HFF-Myc (cell line): ENCODE data around the gene SEM1.

Experiments used
- DNase-seq: peaks from one replicate; pipeline ENCODE4 v3.0.0-alpha.2; 2011; ENCODE audit warnings: low read depth; ENCODE audit errors: extremely low read depth
- H3K4me3 ChIP-seq: replicated peaks from 2 replicates; pipeline ENCODE4 v1.5.1; 2011; ENCODE audit warnings: low read depth, mild to moderate bottlenecking, control low read depth, low read length
- TF ChIP-seq, protein P1 (sequence below): IDR thresholded peaks from 2 replicates; pipeline ENCODE4 v1.5.1; 2012; ENCODE audit warnings: mild to moderate bottlenecking, low read depth, low read length, control low read depth; ENCODE audit errors: missing control alignments

Gene SEM1

DNA sequence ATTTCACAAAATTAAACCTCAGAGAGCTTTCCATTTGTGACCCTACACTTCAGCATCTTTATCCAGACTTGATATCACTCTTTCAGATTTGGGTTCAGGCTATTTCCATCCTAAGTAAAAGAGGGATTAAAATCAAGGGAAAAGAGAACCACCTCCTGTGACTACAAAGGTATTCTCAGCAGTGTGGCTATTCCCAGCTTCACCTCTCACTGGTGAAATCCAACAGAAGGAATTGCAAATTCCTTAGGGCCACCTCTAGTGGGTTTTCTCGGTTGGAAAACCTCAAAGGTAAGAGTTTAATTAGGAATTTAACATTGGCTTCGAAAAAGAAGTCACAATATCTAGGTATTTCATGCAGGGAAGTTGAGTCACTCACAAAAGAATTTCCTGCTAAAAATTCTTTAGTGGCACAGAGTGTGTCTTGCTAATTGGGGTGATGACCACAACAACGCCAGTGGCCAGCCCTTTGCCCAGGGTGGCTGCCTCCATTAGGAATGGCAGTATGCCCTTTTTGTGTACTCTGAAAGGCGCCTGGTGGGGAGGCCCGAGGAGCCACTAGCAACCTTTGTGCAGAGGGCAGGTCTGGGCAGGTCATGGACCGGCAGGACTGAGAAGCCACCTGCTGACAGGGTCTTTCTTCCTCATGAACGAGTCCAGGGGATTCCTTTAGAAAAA lies 52.2 kb downstream of the SEM1 start:
- TF ChIP-seq, protein P1, sequence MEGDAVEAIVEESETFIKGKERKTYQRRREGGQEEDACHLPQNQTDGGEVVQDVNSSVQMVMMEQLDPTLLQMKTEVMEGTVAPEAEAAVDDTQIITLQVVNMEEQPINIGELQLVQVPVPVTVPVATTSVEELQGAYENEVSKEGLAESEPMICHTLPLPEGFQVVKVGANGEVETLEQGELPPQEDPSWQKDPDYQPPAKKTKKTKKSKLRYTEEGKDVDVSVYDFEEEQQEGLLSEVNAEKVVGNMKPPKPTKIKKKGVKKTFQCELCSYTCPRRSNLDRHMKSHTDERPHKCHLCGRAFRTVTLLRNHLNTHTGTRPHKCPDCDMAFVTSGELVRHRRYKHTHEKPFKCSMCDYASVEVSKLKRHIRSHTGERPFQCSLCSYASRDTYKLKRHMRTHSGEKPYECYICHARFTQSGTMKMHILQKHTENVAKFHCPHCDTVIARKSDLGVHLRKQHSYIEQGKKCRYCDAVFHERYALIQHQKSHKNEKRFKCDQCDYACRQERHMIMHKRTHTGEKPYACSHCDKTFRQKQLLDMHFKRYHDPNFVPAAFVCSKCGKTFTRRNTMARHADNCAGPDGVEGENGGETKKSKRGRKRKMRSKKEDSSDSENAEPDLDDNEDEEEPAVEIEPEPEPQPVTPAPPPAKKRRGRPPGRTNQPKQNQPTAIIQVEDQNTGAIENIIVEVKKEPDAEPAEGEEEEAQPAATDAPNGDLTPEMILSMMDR, result no peak
- DNase-seq, result no peak
- no peak overlapping the region for H3K4me3 ChIP-seq

DNA sequence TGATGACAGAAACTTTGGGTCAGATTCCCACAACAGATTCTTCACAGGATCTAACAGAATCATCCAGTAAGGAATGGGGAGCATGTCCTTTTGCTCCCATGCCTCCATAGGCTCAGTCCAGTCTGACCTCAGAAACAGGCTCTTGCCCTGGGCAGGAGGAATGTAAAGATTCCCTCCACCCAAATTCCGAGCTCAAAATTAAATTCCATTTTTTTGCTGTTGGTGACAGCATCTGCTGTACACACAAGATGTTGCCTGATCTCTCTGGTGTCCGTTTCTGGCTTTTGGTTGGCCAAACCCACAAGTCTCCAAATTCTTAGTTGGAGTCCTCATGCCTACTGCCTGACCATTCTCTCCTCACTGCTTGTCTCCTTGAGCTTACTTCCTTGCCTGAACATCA lies 53.7 kb downstream of the SEM1 start:
- no peak overlapping the region for H3K4me3 ChIP-seq
- TF ChIP-seq, protein P1, result no peak
- no peak for DNase-seq

DNA sequence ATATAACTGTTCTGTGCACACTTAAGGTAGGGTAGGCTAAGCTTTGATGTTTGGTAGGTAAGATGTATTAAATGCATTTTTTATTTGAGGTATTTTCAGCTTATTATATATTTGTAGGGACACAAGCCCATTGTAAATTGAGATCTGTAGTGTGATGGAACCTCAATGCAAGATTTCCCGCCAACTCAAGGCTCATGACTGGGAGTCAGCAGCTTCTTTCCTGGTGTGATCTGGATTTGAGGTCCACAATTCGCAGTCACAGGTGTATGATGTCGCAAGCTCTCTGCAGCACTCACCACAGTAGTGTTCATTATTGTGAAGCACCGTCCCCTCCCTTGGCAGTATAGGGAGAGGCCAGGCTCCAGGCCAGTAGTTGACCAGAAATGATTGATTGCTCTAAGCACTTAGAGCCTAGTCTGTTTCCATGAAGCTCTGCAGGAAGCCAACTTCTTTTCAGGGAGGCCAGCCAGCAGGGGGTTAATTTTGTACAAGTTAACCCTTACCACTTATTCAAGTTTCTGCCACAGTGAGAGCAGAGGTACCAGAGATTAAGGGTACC lies 54.9 kb downstream of the SEM1 start:
- DNase-seq, result no peak
- TF ChIP-seq, protein P1, result no peak
- no peak overlapping the region for H3K4me3 ChIP-seq

DNA sequence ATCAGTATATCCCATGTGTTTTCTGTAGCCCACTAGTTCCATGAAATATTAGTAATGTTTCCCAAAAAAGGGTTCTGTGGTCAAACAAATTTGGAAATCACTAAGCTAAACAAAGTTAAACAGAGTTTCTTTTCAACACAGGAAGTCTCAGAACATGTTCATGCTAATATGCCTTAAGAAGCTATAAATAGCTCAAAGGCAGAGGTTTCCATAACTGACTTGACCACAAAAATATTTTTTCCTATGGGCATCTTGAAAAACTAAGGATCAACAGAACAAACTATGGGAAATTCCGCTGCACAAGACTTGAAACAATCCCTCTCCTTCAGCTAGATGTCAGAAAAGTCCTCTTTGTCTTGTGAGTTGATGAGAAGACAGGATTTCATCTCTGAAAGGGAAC lies 59.7 kb downstream of the SEM1 start:
- TF ChIP-seq, protein P1, result no peak
- no peak for DNase-seq
- no peak overlapping the region for H3K4me3 ChIP-seq

DNA sequence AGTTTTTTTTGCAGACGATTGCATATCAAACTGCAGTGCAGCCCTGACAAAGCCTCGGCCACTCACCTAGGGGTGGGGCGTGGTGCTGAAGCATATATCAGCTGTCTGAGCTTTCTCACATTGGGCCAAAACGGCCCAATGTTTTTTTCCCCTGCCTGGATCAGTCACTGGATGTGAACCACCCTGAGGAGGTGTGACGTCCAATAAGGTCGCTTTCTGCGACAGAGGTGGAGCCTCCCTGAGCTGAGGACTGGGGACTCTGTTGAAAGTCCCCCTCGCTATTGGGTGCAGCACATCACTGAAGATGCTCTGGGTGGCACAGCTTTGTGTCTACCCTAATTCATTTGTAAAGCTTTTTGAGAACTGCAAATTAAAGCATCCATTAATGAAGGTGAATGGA lies 60.9 kb downstream of the SEM1 start:
- no peak for DNase-seq
- TF ChIP-seq, protein P1, result no peak
- no peak overlapping the region for H3K4me3 ChIP-seq

DNA sequence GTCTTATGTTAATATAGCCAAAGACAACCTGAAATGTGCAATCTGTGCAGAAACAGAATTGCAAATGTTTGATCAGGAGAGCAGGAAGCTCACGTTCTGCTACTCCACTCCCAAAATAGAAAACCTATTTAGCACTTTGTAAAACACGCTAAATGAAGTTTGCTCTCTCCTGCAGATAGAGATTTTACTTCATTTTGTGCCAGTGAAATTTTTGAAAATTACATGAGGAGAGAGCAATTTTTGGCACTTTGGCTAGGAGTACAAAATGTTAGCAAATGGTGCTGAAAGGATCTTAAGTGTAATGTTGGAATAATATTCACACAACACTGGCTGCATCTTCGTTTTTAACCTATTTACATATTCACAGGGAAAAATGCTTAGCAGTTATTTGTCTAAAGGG lies 61.9 kb downstream of the SEM1 start:
- no peak overlapping the region for H3K4me3 ChIP-seq
- no peak for DNase-seq
- TF ChIP-seq, protein P1, result no peak
